Adipocyte (in vitro differentiated cells): Measurements from ENCODE around the gene HLCS.
A peak's percentile ranks its signal among the peaks of the same experiment; 100 is the strongest.
"Not testable (repeated sequence)": the region's sequence is repeated elsewhere in the genome, so short reads cannot be mapped to it uniquely, and the experiment has no call there.

Experiments
- DNase-seq: peaks from one replicate; pipeline ENCODE4 v3.0.0-alpha.2; 2015; ENCODE audit warnings: low read depth
- H3K27me3 ChIP-seq: replicated peaks from 2 replicates; pipeline ENCODE4 v1.7.0; 2013; ENCODE audit warnings: mild to moderate bottlenecking, low read length, moderate library complexity; ENCODE audit not compliant: control insufficient read depth, insufficient read depth
- H3K36me3 ChIP-seq: 2 replicates; pipeline ENCODE4 v1.7.0; 2013; ENCODE audit warnings: low read length, mild to moderate bottlenecking, moderate library complexity; ENCODE audit not compliant: control insufficient read depth, insufficient read depth, severe bottlenecking
- H3K4me1 ChIP-seq: 2 replicates; pipeline ENCODE4 v1.7.0; 2013; ENCODE audit warnings: mild to moderate bottlenecking, low read length, moderate library complexity; ENCODE audit not compliant: control insufficient read depth, insufficient read depth
- H3K4me3 ChIP-seq: 2 replicates; pipeline ENCODE4 v1.7.0; 2013; ENCODE audit warnings: mild to moderate bottlenecking, low read length, moderate library complexity
- H3K9ac ChIP-seq: 2 replicates; pipeline ENCODE4 v1.7.0; 2013; ENCODE audit warnings: mild to moderate bottlenecking, low read length, moderate library complexity
- H3K9me3 ChIP-seq: 2 replicates; pipeline ENCODE4 v1.7.0; 2013; ENCODE audit warnings: mild to moderate bottlenecking, low read length, moderate library complexity; ENCODE audit not compliant: control insufficient read depth

HLCS gene

DNA sequence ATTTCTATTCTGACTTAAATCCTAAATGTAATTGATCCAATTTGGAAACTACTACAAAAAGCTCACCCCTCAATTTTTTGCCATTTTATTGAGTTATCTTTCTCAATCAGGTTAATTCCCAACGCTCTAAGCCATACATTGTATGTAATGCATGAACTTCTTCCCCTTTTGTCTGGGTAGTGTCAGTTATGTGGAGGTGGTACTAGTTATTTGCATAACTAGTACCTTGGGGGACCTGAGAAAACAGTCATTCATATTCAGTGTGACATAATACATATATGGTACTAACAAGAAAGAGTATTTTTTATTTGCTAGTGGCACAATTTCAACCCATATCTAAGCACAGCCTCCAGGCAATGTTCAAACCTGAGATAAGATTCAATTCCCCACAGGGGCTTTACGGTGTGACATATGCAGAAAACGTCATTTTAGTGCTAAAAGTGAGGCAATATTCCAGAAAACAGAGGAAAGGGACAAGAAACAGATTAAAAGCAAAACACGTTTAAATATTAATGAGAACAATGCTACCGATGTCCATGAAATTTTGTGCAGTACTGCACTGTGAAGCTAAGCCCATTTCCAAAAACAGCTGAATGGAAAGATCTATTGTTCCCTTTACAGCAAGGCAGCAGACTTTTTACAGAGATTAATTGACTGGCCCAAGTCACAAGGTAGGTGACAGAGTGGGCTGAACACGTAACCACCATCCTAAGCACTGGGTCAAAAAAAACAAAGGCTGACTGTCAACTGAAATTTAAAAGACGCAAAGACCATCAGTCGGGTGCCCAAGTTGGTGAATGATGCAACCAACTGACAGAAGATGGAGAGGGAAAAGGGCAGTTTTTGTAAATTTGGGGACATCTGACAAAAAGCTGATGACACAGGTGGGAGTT, 1.4 kb downstream of the HLCS start:
- DNase-seq: peak; percentile 27
- Histone ChIP-seq H3K36me3 (peaks cover 13% of the 10 kb centered on the region), H3K4me3 (peak overlapping the region; percentile 86), H3K4me1 (peaks cover 9% of the 10 kb centered on the region), H3K9me3 (no peaks in the 10 kb centered on the region), H3K9ac (no peak overlapping the region), H3K27me3 (no peaks in the 10 kb centered on the region)

DNA sequence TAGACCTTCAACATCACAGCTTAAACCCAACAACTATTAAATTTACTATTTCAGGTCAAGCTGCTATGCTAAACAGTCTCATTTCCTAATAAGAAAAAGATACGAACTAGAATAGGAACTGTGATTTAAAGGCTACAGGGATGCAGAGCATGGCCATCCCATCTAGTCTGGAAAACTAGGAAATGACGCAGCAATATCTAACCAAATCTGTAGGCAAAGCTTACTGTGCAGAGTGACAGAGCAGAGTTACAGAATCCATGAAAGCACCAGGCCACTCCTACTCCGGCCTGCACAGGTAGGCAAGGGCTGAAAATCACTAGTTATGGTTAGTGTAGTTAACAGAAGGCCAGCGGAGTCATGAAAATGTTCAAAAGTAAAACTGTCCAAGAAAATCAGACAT, 2.1 kb downstream of the HLCS start:
- no peaks in the 10 kb centered on the region for H3K9me3 ChIP-seq
- no peak overlapping the region for H3K9ac ChIP-seq
- peaks cover 13% of the 10 kb centered on the region for H3K36me3 ChIP-seq
- no peaks in the 10 kb centered on the region for H3K27me3 ChIP-seq
- H3K4me3 ChIP-seq: no peak overlapping the region
- DNase-seq: no peak
- peaks cover 9% of the 10 kb centered on the region for H3K4me1 ChIP-seq

DNA sequence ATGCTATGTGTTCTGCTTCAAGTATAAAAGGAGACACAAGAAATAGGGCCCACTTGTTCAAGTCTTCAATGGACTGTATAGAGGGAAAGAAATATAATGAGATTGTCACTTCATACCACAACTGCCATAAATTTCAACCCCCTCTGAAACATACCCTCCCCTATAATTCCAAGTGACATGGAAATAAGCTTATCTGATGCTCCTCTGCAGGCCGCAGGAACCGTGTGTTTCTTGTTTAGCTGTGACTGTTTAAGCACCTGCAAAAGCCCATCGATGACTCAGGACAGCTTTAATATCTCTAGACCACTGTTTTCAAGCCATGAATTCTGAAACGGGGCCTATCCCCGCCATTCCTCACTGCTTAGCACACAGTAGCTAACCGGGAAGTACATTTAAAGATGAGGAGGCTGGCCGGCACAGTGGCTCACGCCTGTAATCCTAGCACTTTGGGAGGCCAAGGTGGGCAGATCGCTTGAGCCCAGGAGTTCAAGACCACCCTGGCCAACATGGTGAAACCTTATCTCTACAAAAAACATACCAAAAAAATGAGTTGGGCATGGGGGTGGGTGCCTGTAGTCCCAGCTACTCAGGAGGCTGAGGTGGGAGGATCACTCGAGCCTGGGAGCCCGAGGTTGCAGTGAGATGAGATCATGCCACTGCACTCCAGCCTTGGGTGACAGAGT, 4.2 kb downstream of the HLCS start:
- no peak overlapping the region for H3K4me3 ChIP-seq
- H3K27me3 ChIP-seq: no peaks in the 10 kb centered on the region
- peaks cover 15% of the 10 kb centered on the region for H3K36me3 ChIP-seq
- H3K9ac ChIP-seq: no peak overlapping the region
- no peaks in the 10 kb centered on the region for H3K9me3 ChIP-seq
- peaks cover 7% of the 10 kb centered on the region for H3K4me1 ChIP-seq
- no peak for DNase-seq

DNA sequence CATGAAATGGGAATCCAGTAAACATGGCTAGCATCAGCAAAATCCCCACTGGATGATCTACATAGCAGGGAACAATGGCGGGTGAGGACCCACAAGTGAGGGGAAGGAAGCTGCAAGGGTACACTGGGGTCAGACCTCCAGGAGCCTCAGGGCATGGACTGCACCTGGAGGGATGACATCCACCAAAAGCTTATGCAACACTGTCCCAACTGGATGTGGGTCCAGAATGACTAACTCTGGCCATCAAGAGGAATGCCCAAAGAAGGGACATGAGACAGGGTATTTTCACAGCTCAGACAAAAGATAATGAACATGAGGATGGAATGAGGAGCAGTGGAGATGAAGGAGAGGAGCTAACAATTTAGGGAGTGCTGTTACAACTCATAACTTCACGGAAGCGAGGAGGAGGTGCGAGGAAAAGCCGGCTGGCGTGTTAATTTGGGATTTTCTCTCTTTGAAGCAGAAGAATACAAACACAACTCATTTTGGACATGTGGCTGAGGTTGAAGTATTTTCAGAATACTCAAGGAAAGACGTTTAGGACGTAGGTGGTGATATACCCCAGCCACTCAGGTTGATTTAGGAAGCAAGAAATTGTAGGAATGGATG, 5.7 kb downstream of the HLCS start:
- DNase-seq: no peak
- H3K9ac ChIP-seq: no peak overlapping the region
- peaks cover 22% of the 10 kb centered on the region for H3K36me3 ChIP-seq
- no peaks in the 10 kb centered on the region for H3K9me3 ChIP-seq
- H3K4me3 ChIP-seq: no peak overlapping the region
- H3K4me1 ChIP-seq: peaks cover 3% of the 10 kb centered on the region
- no peaks in the 10 kb centered on the region for H3K27me3 ChIP-seq

DNA sequence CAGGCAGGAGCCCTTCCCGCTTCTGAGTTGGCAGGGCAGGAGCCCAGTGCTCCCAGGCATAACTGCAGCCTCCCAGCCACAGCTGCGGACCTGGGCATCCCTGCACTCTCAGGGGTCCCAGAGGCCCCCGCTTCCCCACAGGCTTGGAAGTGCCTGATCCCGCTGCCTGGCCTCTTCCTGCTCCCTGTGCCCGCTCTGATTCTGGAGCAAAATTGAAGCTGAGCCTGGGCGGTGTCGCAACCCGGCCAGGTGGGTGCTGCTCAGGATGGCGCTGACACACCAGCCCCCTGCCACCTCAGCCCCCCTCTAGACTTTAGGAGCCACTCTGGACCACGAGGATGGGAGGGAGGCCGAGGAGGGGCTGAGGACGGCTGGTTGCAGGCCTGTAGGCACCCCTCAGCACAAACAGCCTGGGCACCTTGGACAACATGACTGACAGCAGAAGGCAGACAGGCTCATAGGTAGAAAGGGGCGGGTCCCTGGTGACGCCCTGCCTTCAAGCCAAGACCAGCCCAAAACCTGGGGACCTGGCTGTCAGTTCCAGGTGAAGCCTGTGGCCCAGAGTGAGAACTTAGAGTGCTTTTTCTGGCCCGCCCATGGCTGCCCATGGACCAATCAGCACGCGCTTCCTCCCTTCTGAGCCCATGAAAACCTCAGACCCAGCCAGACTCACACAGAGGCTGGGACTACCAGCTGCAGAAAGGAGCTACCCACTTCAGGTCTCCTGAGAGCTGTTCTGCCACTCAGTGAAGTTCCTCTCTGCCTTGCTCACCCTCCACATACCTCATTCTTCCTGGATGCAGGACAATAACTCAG, 7.2 kb downstream of the HLCS start:
- DNase-seq: no peak
- H3K4me3 ChIP-seq: no peak overlapping the region
- no peaks in the 10 kb centered on the region for H3K27me3 ChIP-seq
- H3K36me3 ChIP-seq: peaks cover 25% of the 10 kb centered on the region
- no peaks in the 10 kb centered on the region for H3K9me3 ChIP-seq
- no peaks in the 10 kb centered on the region for H3K4me1 ChIP-seq
- H3K9ac ChIP-seq: no peak overlapping the region

DNA sequence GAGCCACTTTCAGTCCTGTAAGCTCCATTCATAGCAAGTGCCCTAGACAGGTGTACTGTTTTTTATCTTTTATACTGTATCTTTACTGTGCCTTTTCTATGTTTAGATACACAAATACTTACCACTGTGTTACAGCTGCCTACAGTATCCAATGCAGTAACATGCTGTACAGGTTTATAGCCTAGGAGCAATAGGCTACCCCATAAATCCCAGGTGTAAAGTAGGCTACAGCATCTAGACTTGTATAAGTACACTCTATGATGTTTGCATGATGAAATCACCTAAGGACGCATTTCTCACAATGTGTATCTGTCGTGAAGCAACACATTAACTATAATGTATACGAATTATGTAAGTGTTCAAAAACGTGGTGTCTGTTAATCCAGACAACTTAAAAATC, 10.7 kb downstream of the HLCS start:
- peaks cover 18% of the 10 kb centered on the region for H3K36me3 ChIP-seq
- H3K9ac ChIP-seq: no peak overlapping the region
- DNase-seq: no peak
- H3K9me3 ChIP-seq: no peaks in the 10 kb centered on the region
- H3K4me3 ChIP-seq: no peak overlapping the region
- no peaks in the 10 kb centered on the region for H3K27me3 ChIP-seq
- H3K4me1 ChIP-seq: no peaks in the 10 kb centered on the region

DNA sequence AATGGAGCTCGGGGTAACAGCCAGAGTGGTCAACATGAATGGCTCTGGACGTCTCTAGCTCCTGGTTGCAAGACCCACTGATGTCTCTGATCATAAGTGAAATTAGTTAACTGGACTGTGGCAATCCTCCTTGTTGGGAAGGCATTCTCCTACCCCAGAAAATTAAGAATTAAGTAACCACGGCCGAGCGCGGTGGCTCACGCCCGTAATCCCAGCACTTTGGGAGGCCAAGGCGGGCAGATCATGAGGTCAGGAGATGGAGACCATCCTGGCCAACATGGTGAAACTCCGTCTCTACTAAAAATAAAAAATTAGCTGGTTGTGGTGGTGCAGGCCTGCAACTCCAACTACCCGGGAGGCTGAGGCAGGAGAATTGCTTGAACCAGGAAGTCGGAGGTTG, 14.1 kb downstream of the HLCS start:
- H3K4me3 ChIP-seq, H3K9me3 ChIP-seq, DNase-seq, H3K4me1 ChIP-seq, H3K9ac ChIP-seq, H3K27me3 ChIP-seq: not testable (repeated sequence)
- H3K36me3 ChIP-seq: peaks cover 12% of the 10 kb centered on the region

DNA sequence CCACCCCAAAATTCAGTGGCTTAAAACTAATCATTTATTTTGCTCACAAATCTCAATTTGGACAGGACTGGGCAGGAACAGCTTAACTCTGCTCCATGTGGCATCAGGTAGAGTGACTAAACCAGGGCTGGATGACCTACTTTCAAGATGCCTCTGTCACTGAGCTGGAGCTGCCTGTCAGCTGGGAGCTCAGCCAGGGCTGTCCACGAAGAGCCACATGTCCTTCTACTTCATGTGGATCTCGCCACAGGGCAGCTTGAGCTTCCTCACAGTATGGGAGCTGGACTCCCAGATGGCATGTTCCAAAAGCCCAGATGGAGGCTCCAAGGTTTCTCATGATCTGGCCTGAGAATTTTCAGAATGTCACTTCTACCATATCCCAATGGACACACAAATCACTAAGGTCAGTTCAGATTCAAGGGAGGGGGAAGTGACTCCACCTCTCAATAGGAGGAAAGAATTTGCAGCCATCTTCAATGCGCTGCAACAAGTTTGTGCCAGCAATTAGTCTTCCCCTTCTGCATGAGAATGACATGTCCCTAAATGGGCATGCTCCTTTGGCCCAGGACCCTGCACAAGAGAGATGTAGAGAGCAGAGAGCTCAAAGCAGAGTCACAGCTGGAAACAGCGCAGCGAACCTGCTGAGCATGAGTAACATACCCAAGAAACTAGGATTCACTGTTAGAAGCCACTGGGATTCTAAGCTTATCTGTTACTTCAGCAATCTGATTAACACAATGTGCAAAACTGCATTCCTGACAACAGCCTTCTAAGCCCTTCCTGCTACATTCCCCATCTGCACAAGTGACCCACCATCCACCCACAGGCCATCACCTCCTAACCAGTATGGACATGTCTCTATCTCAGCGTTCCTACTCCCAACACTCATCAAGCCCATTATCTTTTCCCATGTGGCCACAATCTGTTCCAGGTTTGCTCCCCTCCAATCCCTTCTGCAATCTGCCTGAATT, 17.0 kb downstream of the HLCS start:
- Histone ChIP-seq H3K27me3 (no peaks in the 10 kb centered on the region), H3K4me3 (no peak overlapping the region), H3K36me3 (peaks cover 7% of the 10 kb centered on the region), H3K9me3 (peaks cover 8% of the 10 kb centered on the region), H3K9ac (no peak overlapping the region), H3K4me1 (peaks cover 6% of the 10 kb centered on the region)
- no peak for DNase-seq

DNA sequence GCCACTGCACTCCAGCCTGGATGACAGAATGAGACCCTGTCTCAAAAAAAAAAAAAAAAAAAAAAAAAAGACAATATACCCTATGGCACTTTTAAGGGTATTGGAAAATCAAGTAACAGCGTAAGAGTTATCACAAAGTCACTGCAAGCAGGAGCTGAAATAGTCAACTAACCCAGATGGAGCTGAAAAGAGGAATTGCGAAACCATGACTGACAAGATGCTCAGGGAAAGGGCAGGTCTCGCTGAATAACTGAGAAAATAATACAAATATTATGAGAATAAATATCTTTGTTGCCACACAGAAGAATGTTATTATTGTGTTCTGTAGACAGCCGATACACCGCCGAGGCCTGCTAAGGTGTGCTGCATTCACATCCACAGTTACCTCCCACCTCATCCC, 17.8 kb downstream of the HLCS start:
- Histone ChIP-seq H3K27me3 (no peaks in the 10 kb centered on the region), H3K9me3 (peaks cover 8% of the 10 kb centered on the region), H3K4me1 (peaks cover 6% of the 10 kb centered on the region), H3K36me3 (peaks cover 7% of the 10 kb centered on the region), H3K4me3 (no peak overlapping the region), H3K9ac (no peak overlapping the region)
- DNase-seq: peak; percentile 60

DNA sequence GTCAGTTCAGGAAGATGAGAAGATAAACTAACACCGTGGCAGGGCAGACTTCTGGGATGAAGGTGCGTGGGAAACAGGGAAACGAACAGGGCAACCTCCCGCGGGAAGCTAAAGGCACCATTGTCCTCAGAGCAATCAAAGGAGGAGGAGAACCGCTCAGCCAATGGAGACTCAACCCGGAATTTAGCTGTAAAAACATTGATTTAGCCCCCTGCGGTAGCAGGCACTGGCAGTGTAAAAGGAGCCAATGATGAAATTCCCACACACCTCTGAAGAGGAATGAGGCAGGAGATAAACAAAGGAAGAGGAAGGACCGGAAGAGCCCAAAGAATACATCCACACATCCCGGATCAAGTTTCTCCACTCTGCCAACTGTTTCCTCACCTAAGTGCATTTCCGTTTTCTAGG, 19.5 kb downstream of the HLCS start:
- Histone ChIP-seq H3K36me3 (peaks cover 7% of the 10 kb centered on the region), H3K27me3 (no peaks in the 10 kb centered on the region), H3K4me1 (peaks cover 6% of the 10 kb centered on the region), H3K9ac (no peak overlapping the region), H3K4me3 (no peak overlapping the region), H3K9me3 (peaks cover 8% of the 10 kb centered on the region)
- DNase-seq: no peak
